ENCODE measurements around the gene DOC2B. TPM values are rescaled to one million over a fixed set of nuclear protein-coding genes. Genes with fewer than 3 reads are reported as not detected.
"Not testable (repeated sequence)": the region's sequence is repeated elsewhere in the genome, so short reads cannot be mapped to it uniquely, and the experiment has no call there.

Gene DOC2B
- total and polyA plus RNA-seq, 3 donors from 2014 or later, result 1.4 to 4.0 (median 1.9) TPM

DNA sequence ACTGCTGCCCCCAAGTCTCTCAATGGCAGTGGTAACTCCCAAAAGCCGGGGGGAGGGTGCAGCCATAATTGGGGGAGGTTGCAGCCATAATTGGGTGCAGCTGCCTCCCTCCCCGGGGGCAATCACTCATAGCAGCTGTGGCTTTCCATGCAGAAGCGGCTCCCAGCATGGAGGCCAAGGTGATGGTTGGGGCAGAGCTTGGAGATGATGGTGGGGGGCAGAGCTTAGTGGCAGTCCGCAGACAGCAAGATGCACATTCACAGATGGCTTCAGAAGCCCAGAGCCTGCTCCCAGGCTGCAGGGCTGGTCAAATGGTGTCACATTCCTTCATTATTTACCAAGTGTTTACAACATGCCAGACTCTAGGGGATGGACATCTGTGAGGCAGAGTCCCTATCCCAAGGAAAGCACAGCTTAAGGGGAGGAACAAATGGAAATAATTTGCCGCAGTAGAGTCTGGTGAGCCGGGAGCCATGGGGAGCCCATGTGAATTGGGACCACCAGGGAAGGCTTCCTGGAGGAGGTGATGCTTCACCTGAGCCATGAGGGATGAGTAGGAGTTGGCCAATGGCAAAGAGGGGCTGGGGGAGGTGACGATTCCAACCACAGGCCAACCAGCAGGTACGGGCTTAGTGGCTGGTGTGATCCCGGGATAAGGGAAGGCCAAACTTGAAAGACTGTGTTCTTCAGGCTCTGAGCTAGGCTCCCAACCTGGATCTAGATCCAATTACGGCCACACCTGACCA lies 8.1 kb downstream of the DOC2B start:
- Histone ChIP-seq H3K4me1 (no peaks in the 10 kb centered on the region), H3K27me3 (no peaks in the 10 kb centered on the region), H3K9me3 (no peaks in the 10 kb centered on the region), H3K36me3 (ENCODE audit: low read depth, missing control alignments) (no peaks in the 10 kb centered on the region), H3K27ac (no peak overlapping the region), H3K4me3 (no peak overlapping the region)
- DNase-seq, result no peak
- WGBS, 2 donors, result 85 to 86% methylated on average over 9 to 10 of the region's 10 CpGs
- intact Hi-C loops (cut with DNase I; ENCODE audit: low total_unique reads), result no loop called here
- TF ChIP-seq, protein P1, sequence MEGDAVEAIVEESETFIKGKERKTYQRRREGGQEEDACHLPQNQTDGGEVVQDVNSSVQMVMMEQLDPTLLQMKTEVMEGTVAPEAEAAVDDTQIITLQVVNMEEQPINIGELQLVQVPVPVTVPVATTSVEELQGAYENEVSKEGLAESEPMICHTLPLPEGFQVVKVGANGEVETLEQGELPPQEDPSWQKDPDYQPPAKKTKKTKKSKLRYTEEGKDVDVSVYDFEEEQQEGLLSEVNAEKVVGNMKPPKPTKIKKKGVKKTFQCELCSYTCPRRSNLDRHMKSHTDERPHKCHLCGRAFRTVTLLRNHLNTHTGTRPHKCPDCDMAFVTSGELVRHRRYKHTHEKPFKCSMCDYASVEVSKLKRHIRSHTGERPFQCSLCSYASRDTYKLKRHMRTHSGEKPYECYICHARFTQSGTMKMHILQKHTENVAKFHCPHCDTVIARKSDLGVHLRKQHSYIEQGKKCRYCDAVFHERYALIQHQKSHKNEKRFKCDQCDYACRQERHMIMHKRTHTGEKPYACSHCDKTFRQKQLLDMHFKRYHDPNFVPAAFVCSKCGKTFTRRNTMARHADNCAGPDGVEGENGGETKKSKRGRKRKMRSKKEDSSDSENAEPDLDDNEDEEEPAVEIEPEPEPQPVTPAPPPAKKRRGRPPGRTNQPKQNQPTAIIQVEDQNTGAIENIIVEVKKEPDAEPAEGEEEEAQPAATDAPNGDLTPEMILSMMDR (IDR thresholded peaks at IDR 0.05), result no peak
- TF ChIP-seq POLR2A (IDR thresholded peaks at IDR 0.05), result no peak

DNA sequence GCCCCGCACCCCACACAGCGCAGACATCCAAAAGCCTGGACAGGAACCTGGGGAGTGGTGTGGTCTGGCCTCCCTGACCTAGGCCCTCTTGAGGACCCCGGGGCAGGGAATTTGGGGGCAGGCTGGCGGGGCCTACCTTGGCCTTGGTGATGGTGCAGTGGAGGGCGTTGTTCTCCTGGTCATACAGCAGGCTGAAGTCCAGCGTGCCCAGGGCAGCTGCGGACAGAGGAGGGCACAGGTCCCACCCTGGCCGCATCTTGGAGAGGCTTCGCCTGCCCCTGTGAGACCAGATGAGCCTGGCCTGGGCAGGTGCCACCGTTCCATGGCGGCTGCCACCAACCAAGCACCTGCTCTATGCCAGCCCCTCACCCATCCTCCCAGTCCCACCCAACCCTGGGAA lies 9.0 kb downstream of the DOC2B start:
- Histone ChIP-seq H3K4me3 (no peak overlapping the region), H3K4me1 (no peaks in the 10 kb centered on the region), H3K36me3 (ENCODE audit: low read depth, missing control alignments) (no peaks in the 10 kb centered on the region), H3K27ac (no peak overlapping the region), H3K27me3 (no peaks in the 10 kb centered on the region), H3K9me3 (no peaks in the 10 kb centered on the region)
- TF ChIP-seq POLR2A (IDR thresholded peaks at IDR 0.05), result no peak
- TF ChIP-seq, protein P1 (IDR thresholded peaks at IDR 0.05), result no peak
- intact Hi-C loops (cut with DNase I; ENCODE audit: low total_unique reads), result no loop called here
- DNase-seq, result no peak
- WGBS, 2 donors, result 87 to 100% methylated on average over 3 to 11 of the region's 11 CpGs

DNA sequence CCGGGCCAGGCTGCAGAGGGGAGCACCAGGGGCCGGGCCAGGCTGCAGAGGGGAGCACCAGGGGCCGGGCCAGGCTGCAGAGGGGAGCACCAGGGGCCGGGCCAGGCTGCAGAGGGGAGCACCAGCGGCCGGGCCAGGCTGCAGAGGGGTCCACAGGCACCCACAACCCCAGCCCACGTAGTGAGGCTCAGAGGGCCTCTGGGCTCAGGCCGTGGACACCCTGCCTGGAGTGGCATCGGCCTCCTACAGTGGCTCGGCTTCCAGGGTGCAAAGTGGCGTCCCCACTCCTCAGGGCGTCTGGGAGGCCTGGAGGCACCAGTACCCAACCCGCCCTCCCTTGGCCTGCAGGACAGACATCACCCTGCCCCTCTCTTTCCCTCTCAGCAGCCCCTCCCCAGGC lies 9.6 kb downstream of the DOC2B start:
- Histone ChIP-seq H3K27ac (no peak overlapping the region), H3K9me3 (no peaks in the 10 kb centered on the region), H3K4me3 (no peak overlapping the region), H3K27me3 (no peaks in the 10 kb centered on the region), H3K36me3 (ENCODE audit: low read depth, missing control alignments) (no peaks in the 10 kb centered on the region), H3K4me1 (no peaks in the 10 kb centered on the region)
- WGBS, 2 donors, result 93% methylated on average over 3 of the region's 13 CpGs; no CpG with 5 or more reads in 1 of the 2 donors
- no peak for TF ChIP-seq POLR2A (IDR thresholded peaks at IDR 0.05)
- TF ChIP-seq, protein P1 (IDR thresholded peaks at IDR 0.05), result no peak
- intact Hi-C loops (cut with DNase I; ENCODE audit: low total_unique reads), result no loop called here
- no peak for DNase-seq

DNA sequence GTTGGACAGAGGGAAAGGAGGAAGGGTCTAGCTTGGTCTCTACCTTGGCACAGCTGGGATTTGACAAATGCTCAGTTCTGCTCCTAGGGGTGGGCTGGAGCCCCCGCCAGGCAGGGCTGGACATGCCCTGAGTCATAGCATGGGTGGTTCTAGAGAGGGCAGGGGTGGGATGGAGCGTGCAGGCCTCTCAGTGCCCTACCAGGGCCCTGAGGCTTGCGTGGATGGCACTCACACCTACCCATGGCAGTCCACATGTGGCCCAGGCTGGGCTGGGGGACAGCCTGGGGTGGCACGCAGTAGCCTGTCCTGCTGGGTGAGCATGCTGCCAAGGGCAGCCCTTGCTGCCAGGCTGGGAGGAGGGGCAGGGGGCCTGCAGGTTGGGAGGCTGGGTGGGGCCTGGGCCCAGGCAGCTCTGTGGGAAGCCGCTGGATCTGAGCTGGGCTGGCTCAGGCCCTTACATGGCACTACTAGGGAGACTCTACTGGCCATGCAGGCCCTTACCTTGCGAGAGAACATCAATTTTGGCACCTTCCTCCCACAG lies 11.2 kb downstream of the DOC2B start:
- no peaks in the 10 kb centered on the region for H3K4me1 ChIP-seq
- H3K27me3 ChIP-seq, result no peaks in the 10 kb centered on the region
- no peaks in the 10 kb centered on the region for H3K9me3 ChIP-seq
- no peak overlapping the region for H3K27ac ChIP-seq
- DNase-seq, result no peak
- TF ChIP-seq, protein P1 (IDR thresholded peaks at IDR 0.05), result no peak
- no peak for TF ChIP-seq POLR2A (IDR thresholded peaks at IDR 0.05)
- no peaks in the 10 kb centered on the region for H3K36me3 ChIP-seq (ENCODE audit: low read depth, missing control alignments)
- no peak overlapping the region for H3K4me3 ChIP-seq
- intact Hi-C loops (cut with DNase I; ENCODE audit: low total_unique reads), result no loop called here
- WGBS, 2 donors, result 95% methylated on average over 3 to 6 of the region's 6 CpGs

DNA sequence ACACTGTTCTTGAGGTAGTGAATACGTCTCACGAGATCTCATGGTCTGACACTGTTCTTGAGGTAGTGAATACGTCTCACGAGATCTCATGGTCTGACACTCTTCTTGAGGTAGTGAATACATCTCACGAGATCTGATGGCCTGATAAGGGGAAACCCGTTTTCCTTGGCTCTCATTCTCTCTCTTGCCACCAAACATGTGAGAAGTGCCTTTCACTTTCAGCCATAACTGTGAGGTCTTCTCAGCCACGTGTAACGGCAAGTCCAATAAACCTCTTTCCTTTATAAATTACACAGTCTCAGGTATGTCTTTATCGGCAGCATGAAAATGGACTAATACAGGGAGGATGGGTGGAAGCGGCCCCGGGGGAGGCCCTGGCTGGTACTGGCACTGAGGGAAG lies 12.8 kb downstream of the DOC2B start:
- H3K36me3 ChIP-seq (ENCODE audit: low read depth, missing control alignments); H3K27me3 ChIP-seq; H3K9me3 ChIP-seq; intact Hi-C loops (cut with DNase I; ENCODE audit: low total_unique reads); H3K27ac ChIP-seq; H3K4me3 ChIP-seq; H3K4me1 ChIP-seq; DNase-seq: not testable (repeated sequence)
- 92 to 94% methylated on average over 7 to 11 of the region's 11 CpGs for WGBS, 2 donors
